GM12878 (cell line): ENCODE results near the gene FALEC. TPM values are rescaled to one million over a fixed set of nuclear protein-coding genes. Genes with fewer than 3 reads are reported as not detected.

Experiments
- ATAC-seq: fragments of 200-7000 bp; cut with Tn5 transposase; 3 replicates; pipeline ENCODE4 v1.9.1; 2020; ENCODE audit warnings: mild to moderate bottlenecking, moderate library complexity
- BruUV-seq: library from RNA; stranded (reverse); fragments of 400-500 nt; replicated peaks from 2 replicates; lab custom pipeline; 2021; lab: Mats Ljungman, UMichigan
- CTCF ChIA-PET: fragments of 300-600 bp; sonication (Branson Sonifier 250); formaldehyde crosslinking; extraction: SDS; loops from one replicate; lab custom pipeline; 2021; ENCODE audit warnings: inconsistent platforms; lab: Yijun Ruan, JAX
- POLR2A ChIA-PET: fragments of 350-600 bp; formaldehyde crosslinking; extraction: SDS; loops from one replicate; lab custom pipeline; 2021; ENCODE audit warnings: inconsistent platforms; lab: Charles Lee
- RAD21 ChIA-PET: fragments of 300-600 bp; sonication (Branson Sonifier 250); formaldehyde crosslinking; loops from one replicate; lab custom pipeline; 2023; ENCODE audit warnings: antibody characterized with exemption; ENCODE audit not compliant: unreplicated experiment; lab: Charles Lee
- SMC1A ChIA-PET: fragments of 300-600 bp; sonication (Branson Sonifier 250); formaldehyde crosslinking; loops from one replicate; lab custom pipeline; 2023; ENCODE audit not compliant: unreplicated experiment, uncharacterized antibody; lab: Charles Lee
- DNase-seq: peaks from one replicate; pipeline ENCODE4 v3.0.0-alpha.2; 2011; ENCODE audit warnings: low read depth, low spot score
- FAIRE-seq: peaks from 3 replicates; lab custom pipeline; 2011; peaks lifted over from hg19 to GRCh38; lab: Jason Lieb, UNC
- H2AFZ ChIP-seq: 2 replicates; pipeline ENCODE4 v1.6.0; 2011; ENCODE audit warnings: low read depth, low read length, control low read depth; ENCODE audit not compliant: control insufficient read depth
- H3K27ac ChIP-seq: 2 replicates; pipeline ENCODE4 v1.5.1; 2011; ENCODE audit warnings: control low read depth; ENCODE audit not compliant: control insufficient read depth, insufficient read depth
- H3K27me3 ChIP-seq, 2 experiments: replicated peaks in 1 of 2; 2 replicates each; pipeline versions ENCODE4 v1.6.0 to v1.6.1; 2011; ENCODE audit warnings: low read length in 1 of 2; ENCODE audit not compliant: control insufficient read depth in 2 of 2, insufficient read depth in 2 of 2
- H3K36me3 ChIP-seq, 2 experiments: 2 replicates each; pipeline ENCODE4 v1.5.1; 2011; ENCODE audit warnings: low read length in 1 of 2; ENCODE audit not compliant: control insufficient read depth in 2 of 2, insufficient read depth in 2 of 2
- H3K4me1 ChIP-seq: 2 replicates; pipeline ENCODE4 v1.6.1; 2011; ENCODE audit warnings: mild to moderate bottlenecking, low read length, moderate library complexity, mixed read lengths; ENCODE audit not compliant: control insufficient read depth, insufficient read depth
- H3K4me2 ChIP-seq: 2 replicates; pipeline ENCODE4 v1.6.0; 2011; ENCODE audit warnings: control low read depth; ENCODE audit not compliant: control insufficient read depth, insufficient read depth
- H3K4me3 ChIP-seq: fragments of 200-600 bp; sonication (generic); 2 replicates; pipeline ENCODE4 v1.5.1; 2016
- H3K79me2 ChIP-seq: 2 replicates; pipeline ENCODE4 v1.6.0; 2011; ENCODE audit warnings: low read length; ENCODE audit not compliant: control insufficient read depth, insufficient read depth
- H3K9ac ChIP-seq: 2 replicates; pipeline ENCODE4 v1.8.0; 2011; ENCODE audit warnings: low read length, control low read depth, mixed read lengths; ENCODE audit not compliant: control insufficient read depth, insufficient read depth
- H3K9me3 ChIP-seq: replicated peaks from 3 replicates; pipeline ENCODE4 v1.5.1; 2011; ENCODE audit warnings: mild to moderate bottlenecking, low read length; ENCODE audit not compliant: control insufficient read depth, insufficient read depth
- H4K20me1 ChIP-seq: 2 replicates; pipeline ENCODE4 v1.6.0; 2011; ENCODE audit not compliant: control insufficient read depth, insufficient read depth
- BCL11A ChIP-seq: IDR thresholded peaks from 2 replicates; pipeline ENCODE4 v1.6.1; 2011; ENCODE audit warnings: low read depth, low read length
- BCL3 ChIP-seq: IDR thresholded peaks from 2 replicates; pipeline ENCODE4 v1.6.1; 2011; ENCODE audit warnings: borderline replicate concordance, low read depth, mild to moderate bottlenecking, moderate library complexity, low read length; ENCODE audit not compliant: insufficient read depth, poor library complexity, severe bottlenecking
- BMI1 ChIP-seq: fragments of 450-650 bp; IDR thresholded peaks from 2 replicates; pipeline ENCODE4 v1.6.1; 2016; ENCODE audit warnings: mild to moderate bottlenecking, moderate library complexity, borderline replicate concordance
- EGR1 ChIP-seq, 2 experiments: IDR thresholded peaks; 1 replicate in 1 of 2; 2 replicates in 1 of 2; pipeline ENCODE4 v1.6.1; 2011 to 2012; ENCODE audit warnings: low read depth in 2 of 2, low read length in 2 of 2, borderline replicate concordance in 1 of 2, mild to moderate bottlenecking in 1 of 2, moderate library complexity in 1 of 2
- ETV6 ChIP-seq, 2 experiments: fragments of 450-650 bp in 1 of 2; IDR thresholded peaks in 1 of 2; conservative IDR thresholded peaks in 1 of 2; 2 replicates each; pipeline ENCODE4 v1.6.1; 2014; ENCODE audit warnings: antibody characterized with exemption in 1 of 2, borderline replicate concordance in 1 of 2, low read depth in 1 of 2, mild to moderate bottlenecking in 1 of 2, moderate library complexity in 1 of 2
- FOXK2 ChIP-seq: fragments of 450-650 bp; IDR thresholded peaks from 2 replicates; pipeline ENCODE4 v1.6.1; 2017; ENCODE audit warnings: mild to moderate bottlenecking, moderate library complexity
- HSF1 ChIP-seq: fragments of 150-350 bp; IDR thresholded peaks from 2 replicates; pipeline ENCODE4 v1.6.1; 2014; ENCODE audit warnings: mild to moderate bottlenecking, low read depth, low read length
- MYC ChIP-seq: IDR thresholded peaks from 2 replicates; pipeline ENCODE4 v1.6.1; 2011; ENCODE audit warnings: mild to moderate bottlenecking, low read length, moderate library complexity, inconsistent platforms; ENCODE audit not compliant: insufficient read depth, insufficient replicate concordance, insufficient read length, severe bottlenecking
- RELA ChIP-seq: fragments of 450-650 bp; IDR thresholded peaks from 2 replicates; pipeline ENCODE4 v1.8.0; 2014; ENCODE audit warnings: borderline replicate concordance; ENCODE audit not compliant: partially characterized antibody
- SREBF1 ChIP-seq: IDR thresholded peaks from 2 replicates; pipeline ENCODE4 v1.6.1; 2012; ENCODE audit warnings: mild to moderate bottlenecking, low read length
- SRF ChIP-seq, 2 experiments: IDR thresholded peaks; 2 replicates each; pipeline ENCODE4 v1.6.1; 2011; ENCODE audit warnings: low read depth in 2 of 2, low read length in 2 of 2, mild to moderate bottlenecking in 1 of 2, moderate library complexity in 1 of 2
- TCF12 ChIP-seq: IDR thresholded peaks from 2 replicates; pipeline ENCODE4 v1.6.1; 2011; ENCODE audit warnings: low read depth, mild to moderate bottlenecking, low read length
- YY1 ChIP-seq: IDR thresholded peaks from 2 replicates; pipeline ENCODE4 v1.6.1; 2011; ENCODE audit warnings: low read depth, mild to moderate bottlenecking, low read length
- WGBS: methylation state at CpG from one replicate; pipeline ENCODE4 v1.1.6; 2016; ENCODE audit warnings: low lambda C conversion rate; ENCODE audit not compliant: insufficient replicate concordance, insufficient coverage; ENCODE audit errors: missing lambda C conversion rate; 5-methylcytosine and 5-hydroxymethylcytosine counted together
- in situ Hi-C: fragments of 300-500 bp; cut with MboI; formaldehyde crosslinking; loops from 9 replicates; pipeline ENCODE4 v1.14.3; 2018; ENCODE audit warnings: mixed read lengths
- intact Hi-C: fragments of 100-400 bp; cut with micrococcal nuclease; formaldehyde crosslinking; loops from one replicate; pipeline ENCODE4 v1.14.2; 2022; ENCODE audit not compliant: unreplicated experiment
- polyA plus RNA-seq, 11 experiments: library from polyadenylated mRNA; depleted of rRNA in 4 of 11; unstranded in 6 of 11; stranded (reverse) in 5 of 11; fragments of >200 nt; fragmentation: Nextera tagmentation in 4 of 11; fragmentation: Illumina TruSeq in 1 of 11; extraction: Ambion mirVana in 4 of 11; extraction: Trizol in 1 of 11; gene quantifications; 1 replicate in 1 of 11; 2 replicates in 10 of 11; pipeline versions ENCODE4 v1.2.1 to v1.2.3, GENCODE V29; 2011 to 2016; ENCODE audit warnings: inconsistent platforms in 2 of 11, missing spikeins in 2 of 11, low read depth in 1 of 11
- total RNA-seq, 4 experiments: library from RNA; depleted of rRNA in 3 of 4; stranded (reverse); fragments of >200 nt in 3 of 4; fragmentation: Illumina TruSeq in 1 of 4; extraction: Trizol in 1 of 4; gene quantifications; 2 replicates each; pipeline versions ENCODE4 v1.2.1 to v1.2.3, GENCODE V29; 2013 to 2021
- TF ChIP-seq, protein P1 (sequence below): fragments of 450-650 bp; IDR thresholded peaks from 2 replicates; pipeline ENCODE4 v1.6.1; 2017; ENCODE audit warnings: low read depth, mild to moderate bottlenecking, moderate library complexity

Gene FALEC
- total and polyA plus RNA-seq, 10 of the 15 experiments (the other 5 are each of a cell fraction or from before 2014, with no cell fraction given), result 0.21 to 0.71 (median 0.32) TPM; not detected in 3

GRCh38 chr1:150472601-150473200 is 42.9 kb upstream of the FALEC start:
- WGBS, result 90% methylated on average over 10 of the region's 10 CpGs

More at GRCh38 chr1:150472601-150473200, 42.9 kb upstream of the FALEC start:
- Histone ChIP-seq H2AFZ (no peak overlapping the region), H3K4me2 (no peak overlapping the region), H3K4me1 (no peaks in the 10 kb centered on the region), H3K27me3 (no peaks in the 10 kb centered on the region), H3K9me3 (no peaks in the 10 kb centered on the region), H3K27ac (no peak overlapping the region), H4K20me1 (no peaks in the 10 kb centered on the region), H3K9ac (no peak overlapping the region), H3K36me3 (peaks cover 14 to 18% of the 10 kb centered on the region in 2 experiments; a peak in 3 of 4 replicates), H3K4me3 (no peak overlapping the region), H3K79me2 (no peaks in the 10 kb centered on the region)
- TF ChIP-seq BCL3, result no peak
- TF ChIP-seq BCL11A, result no peak
- TF ChIP-seq FOXK2, result no peak
- TF ChIP-seq BMI1, result no peak
- no peak for TF ChIP-seq HSF1
- no peak for TF ChIP-seq TCF12
- TF ChIP-seq EGR1 (IDR thresholded peaks at IDR 0.05; ENCODE audit: borderline replicate concordance in 1 of 2, low read depth in 2 of 2, low read length in 2 of 2), result no peak
- TF ChIP-seq ETV6 (conservative IDR thresholded peaks at IDR 0.05 in 1 of 2, IDR thresholded peaks at IDR 0.05 in 1 of 2; ENCODE audit: borderline replicate concordance in 1 of 2, low read depth in 1 of 2), result no peak
- TF ChIP-seq MYC, result no peak
- TF ChIP-seq YY1, result no peak
- no peak for TF ChIP-seq RELA
- TF ChIP-seq SRF (IDR thresholded peaks at IDR 0.05; ENCODE audit: low read depth in 2 of 2, low read length in 2 of 2), result no peak
- TF ChIP-seq, protein P1, sequence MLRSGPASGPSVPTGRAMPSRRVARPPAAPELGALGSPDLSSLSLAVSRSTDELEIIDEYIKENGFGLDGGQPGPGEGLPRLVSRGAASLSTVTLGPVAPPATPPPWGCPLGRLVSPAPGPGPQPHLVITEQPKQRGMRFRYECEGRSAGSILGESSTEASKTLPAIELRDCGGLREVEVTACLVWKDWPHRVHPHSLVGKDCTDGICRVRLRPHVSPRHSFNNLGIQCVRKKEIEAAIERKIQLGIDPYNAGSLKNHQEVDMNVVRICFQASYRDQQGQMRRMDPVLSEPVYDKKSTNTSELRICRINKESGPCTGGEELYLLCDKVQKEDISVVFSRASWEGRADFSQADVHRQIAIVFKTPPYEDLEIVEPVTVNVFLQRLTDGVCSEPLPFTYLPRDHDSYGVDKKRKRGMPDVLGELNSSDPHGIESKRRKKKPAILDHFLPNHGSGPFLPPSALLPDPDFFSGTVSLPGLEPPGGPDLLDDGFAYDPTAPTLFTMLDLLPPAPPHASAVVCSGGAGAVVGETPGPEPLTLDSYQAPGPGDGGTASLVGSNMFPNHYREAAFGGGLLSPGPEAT, result no peak
- TF ChIP-seq SREBF1, result no peak
- ChIA-PET RAD21 (no interaction called here), POLR2A (no interaction called here), CTCF (no interaction called here), SMC1A (no interaction called here)
- DNase-seq (no peak), ATAC-seq (no peak), FAIRE-seq (no peak)
- intact Hi-C loops (no loop called here), in situ Hi-C loops (no loop called here)
- no TSS peak for BruUV-seq
